ENCODE results near the gene TEX54. TPM values are rescaled to one million over a fixed set of nuclear protein-coding genes. Genes with fewer than 3 reads are reported as not detected.
"Not testable (repeated sequence)": the region's sequence is repeated elsewhere in the genome, so short reads cannot be mapped to it uniquely, and the experiment has no call there.

The TEX54 gene
- total RNA-seq, 1 donor from 2014 or later: not detected

DNA sequence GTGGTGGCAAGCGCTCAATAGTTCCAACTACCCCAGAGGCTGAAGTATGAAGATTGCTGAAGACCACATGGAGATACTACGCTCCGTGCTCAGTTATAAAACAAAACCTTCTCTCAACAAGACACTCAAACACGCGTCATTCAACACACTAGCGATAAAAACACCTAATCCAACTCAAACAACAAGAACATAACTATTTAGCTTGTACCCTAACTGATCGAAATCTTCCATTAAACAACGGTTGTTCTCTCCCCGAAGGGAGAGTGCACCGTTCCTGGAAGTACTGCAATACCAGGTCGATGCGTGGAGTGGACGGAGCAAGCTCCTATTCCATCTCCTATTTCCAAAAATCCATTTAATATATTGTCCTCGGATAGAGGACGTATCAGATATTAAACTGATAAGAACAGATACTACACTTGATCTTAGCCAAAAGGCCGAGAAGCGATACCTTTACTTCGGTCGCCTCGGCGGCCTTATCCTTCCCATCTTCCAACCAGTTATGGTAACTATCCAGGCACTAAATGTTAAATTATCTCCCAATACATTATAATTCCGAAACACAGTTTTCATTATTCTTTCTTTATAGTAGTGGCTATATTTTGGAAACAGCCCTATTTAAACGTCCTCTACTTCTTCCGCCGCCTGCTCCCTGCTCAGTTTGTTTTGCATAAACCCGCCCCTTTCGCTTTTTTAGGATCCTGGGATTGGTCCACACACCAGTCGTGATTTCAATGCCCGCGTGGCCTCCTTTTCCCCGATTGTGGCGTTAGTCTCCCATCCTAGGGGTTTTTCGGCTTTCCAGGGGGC, 8.9 kb upstream of the TEX54 start:
- H3K27me3 Mint-ChIP-seq (ENCODE audit: low read depth): no peaks in the 10 kb centered on the region

GRCh38 chr11:62840721-62841360, 8.2 kb upstream of the TEX54 start:
- peak; percentile 81 for DNase-seq (ENCODE audit: low spot score)
- intact Hi-C loops (cut with micrococcal nuclease): loop anchor here (1.0 to 5.0 kb wide), 4 partner anchors 15 to 239 kb away; partner anchors contain the start of genes HNRNPUL2 and MTA2
- H3K9me3 Mint-ChIP-seq; H3K27me3 Mint-ChIP-seq (ENCODE audit: low read depth); H3K4me3 Mint-ChIP-seq (ENCODE audit: low read depth); H3K27ac Mint-ChIP-seq: not testable (repeated sequence)
- H3K4me1 Mint-ChIP-seq (ENCODE audit: low read depth): peaks cover 17% of the 10 kb centered on the region
- H3K36me3 Mint-ChIP-seq (ENCODE audit: low read depth): peaks cover 21% of the 10 kb centered on the region

More for the DNA sequence above, 8.9 kb upstream of the TEX54 start:
- intact Hi-C loops (cut with micrococcal nuclease): loop anchor here (1.0 to 5.0 kb wide), 4 partner anchors 10 to 239 kb away; partner anchors contain the start of gene MTA2
- H3K36me3 Mint-ChIP-seq (ENCODE audit: low read depth): peaks cover 15% of the 10 kb centered on the region
- H3K4me3 Mint-ChIP-seq (ENCODE audit: low read depth): no peak overlapping the region
- H3K9me3 Mint-ChIP-seq: no peaks in the 10 kb centered on the region
- H3K4me1 Mint-ChIP-seq (ENCODE audit: low read depth): peaks cover 16% of the 10 kb centered on the region
- H3K27ac Mint-ChIP-seq: no peak overlapping the region
- DNase-seq (ENCODE audit: low spot score): peak; percentile 83

DNA sequence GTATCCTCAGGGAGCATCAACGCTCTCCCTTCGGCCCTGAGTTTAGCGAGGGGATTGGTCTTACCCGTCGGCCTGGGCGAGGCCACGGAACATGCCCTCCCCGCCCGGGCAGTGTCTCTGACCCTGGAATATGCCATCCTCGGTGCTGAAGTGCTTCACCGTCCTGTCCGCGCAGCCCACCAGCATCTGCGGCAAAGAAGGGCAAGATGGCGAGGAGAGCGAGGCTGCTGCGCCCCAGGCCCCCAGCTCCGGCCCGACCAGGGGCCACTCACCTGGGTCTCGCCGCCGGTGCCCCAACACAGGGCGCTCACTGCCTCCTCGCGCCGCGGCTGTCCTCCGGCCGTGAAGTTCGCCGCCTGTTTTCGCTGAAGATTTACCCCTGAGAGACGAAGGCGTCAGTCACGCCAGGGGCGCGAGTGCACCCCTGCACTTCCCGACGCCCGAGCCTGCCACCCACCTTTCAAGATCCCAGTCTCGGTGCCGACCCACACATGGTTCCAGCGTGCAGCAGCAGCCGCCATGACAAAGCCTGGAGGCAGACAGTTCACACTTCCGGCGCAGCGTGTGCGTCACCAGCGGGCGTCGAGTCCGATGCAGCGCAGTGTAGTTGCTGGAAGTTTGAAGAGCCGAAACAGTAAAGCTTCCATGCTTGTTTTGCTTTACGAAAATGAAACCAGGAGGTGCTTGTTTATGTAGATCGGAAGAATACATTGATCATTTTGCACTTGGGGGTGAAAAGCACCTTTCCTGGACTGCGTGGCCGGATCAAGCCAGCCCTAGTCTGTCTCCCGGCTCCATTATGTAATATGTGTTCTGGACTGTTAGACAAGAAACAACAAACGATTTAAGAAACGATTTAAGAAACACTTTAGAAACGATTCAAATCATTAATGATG, 6.7 kb upstream of the TEX54 start, which contains the start of gene WDR74:
TSS of gene WDR74 (minus strand) at position 541 of the 896 bp plus-strand sequence. CDS start at position 521, 20 bp downstream.
- intact Hi-C loops (cut with micrococcal nuclease): loop anchor here (1.0 kb wide), 4 partner anchors 8 to 68 kb away; partner anchors contain the start of genes NXF1, TAF6L and TMEM179B
- no peaks in the 10 kb centered on the region for H3K27me3 Mint-ChIP-seq (ENCODE audit: low read depth)
- no peak within 1 kb of the TSS for H3K27ac Mint-ChIP-seq
- H3K36me3 Mint-ChIP-seq (ENCODE audit: low read depth): peaks cover 35% of the 10 kb centered on the region
- peak; percentile 89 for DNase-seq (ENCODE audit: low spot score)
- no peaks in the 10 kb centered on the region for H3K9me3 Mint-ChIP-seq
- H3K4me3 Mint-ChIP-seq (ENCODE audit: low read depth): no peak within 1 kb of the TSS
- peaks cover 21% of the 10 kb centered on the region for H3K4me1 Mint-ChIP-seq (ENCODE audit: low read depth)

GRCh38 chr11:62835336-62835735, 2.7 kb upstream of the TEX54 start:
- no peaks in the 10 kb centered on the region for H3K27me3 Mint-ChIP-seq (ENCODE audit: low read depth)
- H3K9me3 Mint-ChIP-seq: no peaks in the 10 kb centered on the region
- peak overlapping the region; percentile 24 for H3K27ac Mint-ChIP-seq
- H3K4me1 Mint-ChIP-seq (ENCODE audit: low read depth): peaks cover 34% of the 10 kb centered on the region
- DNase-seq (ENCODE audit: low spot score): no peak
- H3K36me3 Mint-ChIP-seq (ENCODE audit: low read depth): peaks cover 54% of the 10 kb centered on the region
- intact Hi-C loops (cut with micrococcal nuclease): no loop called here
- no peak overlapping the region for H3K4me3 Mint-ChIP-seq (ENCODE audit: low read depth)

GRCh38 chr11:62831520-62832335, 913 bp downstream of the TEX54 start, which contains the start of gene STX5:
Gene STX5, minus strand, starts transcription at chr11:62832051. Its CDS starts 808 bp downstream, at chr11:62831243.
- no peaks in the 10 kb centered on the region for H3K9me3 Mint-ChIP-seq
- H3K4me1 Mint-ChIP-seq (ENCODE audit: low read depth): peaks cover 23% of the 10 kb centered on the region
- no peaks in the 10 kb centered on the region for H3K27me3 Mint-ChIP-seq (ENCODE audit: low read depth)
- peak; percentile 99 for DNase-seq (ENCODE audit: low spot score)
- peaks cover 52% of the 10 kb centered on the region for H3K36me3 Mint-ChIP-seq (ENCODE audit: low read depth)
- peak within 1 kb of the TSS; percentile 99 for H3K27ac Mint-ChIP-seq
- H3K4me3 Mint-ChIP-seq (ENCODE audit: low read depth): peak within 1 kb of the TSS; percentile 94
- intact Hi-C loops (cut with micrococcal nuclease): loop anchor here (1.0 to 5.0 kb wide), 5 partner anchors 8 to 124 kb away; partner anchors contain the start of genes BSCL2, GNG3, NXF1 and TMEM179B

DNA sequence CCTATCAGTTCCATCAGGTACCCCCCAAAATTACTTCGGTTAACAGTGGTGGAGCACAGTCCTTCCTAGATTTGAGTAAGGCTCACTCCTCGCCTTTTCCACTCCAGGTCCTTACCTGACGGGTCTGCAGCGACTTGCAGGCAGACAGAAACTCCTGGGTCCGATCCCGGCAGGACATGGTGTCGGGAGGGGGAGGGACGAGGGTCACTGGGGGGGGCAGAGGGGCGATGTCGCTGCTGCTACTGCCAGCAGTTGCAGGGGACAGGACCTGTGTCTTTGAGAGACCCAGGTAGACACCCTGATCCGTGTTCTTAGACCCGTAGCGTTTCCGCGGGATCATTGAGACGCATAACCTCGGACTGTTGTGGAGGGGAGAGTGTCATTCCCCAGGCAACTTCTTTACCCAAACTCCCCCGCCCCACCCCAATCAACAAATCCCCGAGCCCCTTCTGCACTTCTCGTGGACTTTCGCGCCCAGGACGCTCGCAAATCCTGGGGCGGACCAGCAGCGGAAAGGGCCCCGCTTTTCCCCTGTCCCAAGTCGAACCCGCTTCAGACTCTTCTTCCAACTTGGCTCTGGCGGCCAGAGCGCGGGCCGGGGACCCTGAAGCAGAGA, 1.6 kb downstream of the TEX54 start:
- no peaks in the 10 kb centered on the region for H3K9me3 Mint-ChIP-seq
- peak overlapping the region; percentile 94 for H3K4me3 Mint-ChIP-seq (ENCODE audit: low read depth)
- H3K27ac Mint-ChIP-seq: peak overlapping the region; percentile 99
- no peak for DNase-seq (ENCODE audit: low spot score)
- no peaks in the 10 kb centered on the region for H3K27me3 Mint-ChIP-seq (ENCODE audit: low read depth)
- peaks cover 21% of the 10 kb centered on the region for H3K4me1 Mint-ChIP-seq (ENCODE audit: low read depth)
- H3K36me3 Mint-ChIP-seq (ENCODE audit: low read depth): peaks cover 46% of the 10 kb centered on the region
- intact Hi-C loops (cut with micrococcal nuclease): loop anchor here (1.0 to 5.0 kb wide), 4 partner anchors 8 to 124 kb away; partner anchors contain the start of genes BSCL2, GNG3, NXF1 and WDR74

DNA sequence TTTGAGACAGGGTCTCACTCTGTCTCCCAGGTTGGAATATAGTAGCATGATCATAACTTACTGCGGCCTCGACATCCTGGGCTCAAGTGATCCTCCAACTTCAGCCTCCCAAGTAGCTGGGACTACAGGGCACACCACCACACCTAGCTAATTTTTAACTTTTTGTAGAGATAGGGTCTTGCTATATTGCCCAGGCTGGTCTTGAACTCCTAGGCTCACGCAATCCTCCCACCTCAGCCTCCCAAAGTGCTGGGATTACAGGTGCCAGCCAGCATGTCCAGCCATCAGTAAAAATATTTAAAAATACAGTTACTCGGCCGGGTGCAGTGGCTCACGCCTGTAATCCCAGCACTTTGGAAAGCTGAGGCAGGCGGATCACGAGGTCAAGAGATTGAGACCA, 4.5 kb downstream of the TEX54 start:
- H3K27me3 Mint-ChIP-seq (ENCODE audit: low read depth); H3K9me3 Mint-ChIP-seq; intact Hi-C loops (cut with micrococcal nuclease); H3K27ac Mint-ChIP-seq; DNase-seq (ENCODE audit: low spot score); H3K4me3 Mint-ChIP-seq (ENCODE audit: low read depth): not testable (repeated sequence)
- Mint-ChIP-seq H3K4me1 (ENCODE audit: low read depth) (peaks cover 13% of the 10 kb centered on the region), H3K36me3 (ENCODE audit: low read depth) (peaks cover 48% of the 10 kb centered on the region)

GRCh38 chr11:62823677-62824076, 9.0 kb downstream of the TEX54 start:
- H3K36me3 Mint-ChIP-seq (ENCODE audit: low read depth): peaks cover 57% of the 10 kb centered on the region
- no peaks in the 10 kb centered on the region for H3K9me3 Mint-ChIP-seq
- H3K4me1 Mint-ChIP-seq (ENCODE audit: low read depth): peaks cover 2% of the 10 kb centered on the region
- H3K27ac Mint-ChIP-seq: no peak overlapping the region
- intact Hi-C loops (cut with micrococcal nuclease): no loop called here
- no peak for DNase-seq (ENCODE audit: low spot score)
- no peaks in the 10 kb centered on the region for H3K27me3 Mint-ChIP-seq (ENCODE audit: low read depth)
- H3K4me3 Mint-ChIP-seq (ENCODE audit: low read depth): no peak overlapping the region

DNA sequence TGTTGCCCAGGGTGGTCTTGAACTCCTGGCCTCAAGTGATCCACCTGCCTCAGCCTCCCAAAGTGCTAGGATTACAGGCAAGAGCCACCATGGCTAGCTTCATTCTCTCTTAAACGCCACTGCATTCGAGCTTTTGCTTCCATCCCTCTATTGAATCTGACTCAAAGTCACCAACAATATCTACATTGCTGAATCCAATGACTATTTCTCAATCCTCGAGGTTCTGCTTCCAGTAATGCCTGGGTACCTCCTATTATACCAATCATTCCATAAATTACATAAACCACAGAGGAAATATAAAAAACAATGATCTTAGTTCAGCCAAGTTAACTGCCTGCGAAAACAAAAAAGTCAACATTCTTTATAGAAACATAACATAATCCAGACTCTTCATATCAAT, 15.5 kb downstream of the TEX54 start:
- Mint-ChIP-seq H3K36me3 (ENCODE audit: low read depth) (peaks cover 27% of the 10 kb centered on the region), H3K27ac (no peak overlapping the region), H3K9me3 (no peaks in the 10 kb centered on the region), H3K27me3 (ENCODE audit: low read depth) (no peaks in the 10 kb centered on the region), H3K4me3 (ENCODE audit: low read depth) (no peak overlapping the region), H3K4me1 (ENCODE audit: low read depth) (no peaks in the 10 kb centered on the region)
- no peak for DNase-seq (ENCODE audit: low spot score)
- intact Hi-C loops (cut with micrococcal nuclease): no loop called here

DNA sequence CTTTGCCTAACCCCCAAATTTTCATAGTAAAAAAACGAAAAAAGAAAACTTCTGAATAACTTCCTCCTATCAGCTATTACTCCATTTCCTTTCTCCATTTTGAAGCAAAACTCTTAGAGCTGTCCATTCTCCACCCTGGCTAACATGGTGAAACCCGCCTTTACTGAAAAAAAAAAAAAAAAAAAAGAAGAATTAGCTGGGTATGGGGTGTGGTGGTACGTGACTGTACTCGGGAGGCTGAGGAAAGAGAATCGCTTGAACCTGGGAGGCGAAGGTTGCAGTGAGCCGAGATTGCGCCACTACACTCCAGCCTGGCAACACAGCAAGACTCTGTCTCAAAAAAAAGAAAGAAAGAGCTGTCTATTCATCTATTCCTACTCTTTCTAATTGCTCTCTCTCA, 16.1 kb downstream of the TEX54 start:
- H3K4me1 Mint-ChIP-seq (ENCODE audit: low read depth): no peaks in the 10 kb centered on the region
- no peak overlapping the region for H3K27ac Mint-ChIP-seq
- H3K4me3 Mint-ChIP-seq (ENCODE audit: low read depth): no peak overlapping the region
- DNase-seq (ENCODE audit: low spot score): no peak
- H3K27me3 Mint-ChIP-seq (ENCODE audit: low read depth): no peaks in the 10 kb centered on the region
- intact Hi-C loops (cut with micrococcal nuclease): no loop called here
- peaks cover 27% of the 10 kb centered on the region for H3K36me3 Mint-ChIP-seq (ENCODE audit: low read depth)
- H3K9me3 Mint-ChIP-seq: no peaks in the 10 kb centered on the region

- intact Hi-C loops (cut with micrococcal nuclease): no loop called here
- H3K9me3 Mint-ChIP-seq: no peaks in the 10 kb centered on the region
- H3K36me3 Mint-ChIP-seq (ENCODE audit: low read depth): peaks cover 13% of the 10 kb centered on the region
- no peak overlapping the region for H3K27ac Mint-ChIP-seq
- no peaks in the 10 kb centered on the region for H3K27me3 Mint-ChIP-seq (ENCODE audit: low read depth)
- DNase-seq (ENCODE audit: low spot score): no peak
- H3K4me1 Mint-ChIP-seq (ENCODE audit: low read depth): peaks cover 1% of the 10 kb centered on the region
- H3K4me3 Mint-ChIP-seq (ENCODE audit: low read depth): no peak overlapping the region
Measured at GRCh38 chr11:62811659-62812058, 21.0 kb downstream of the TEX54 start.

Data from activated T-helper 2 cell treated with anti-CD3 and anti-CD28 coated beads, Interferon-gamma antibody, Interleukin-2, Interleukin-4, amounts not matched to agents 10 μg/mL and 5 μg/mL and 100 μg/mL, durations not matched to agents 14 hours and 24 hours and 36 hours (primary cell).